NCI-H2196 (cell line): ENCODE data around the gene FAP.
A peak's percentile ranks its signal among the peaks of the same experiment; 100 is the strongest.

ENCODE experiments used
- DNase-seq: peaks from one replicate; lab custom pipeline; 2025; ENCODE audit not compliant: unreplicated experiment; lab: John Stamatoyannopoulos, UW

The FAP gene

GRCh38 chr2:162196638-162197037 is 46.6 kb downstream of the FAP start:
- no peak for DNase-seq

- DNase-seq = no peak
These were observed 54.8 kb downstream of the FAP start for GRCh38 chr2:162188451-162188850.

DNA sequence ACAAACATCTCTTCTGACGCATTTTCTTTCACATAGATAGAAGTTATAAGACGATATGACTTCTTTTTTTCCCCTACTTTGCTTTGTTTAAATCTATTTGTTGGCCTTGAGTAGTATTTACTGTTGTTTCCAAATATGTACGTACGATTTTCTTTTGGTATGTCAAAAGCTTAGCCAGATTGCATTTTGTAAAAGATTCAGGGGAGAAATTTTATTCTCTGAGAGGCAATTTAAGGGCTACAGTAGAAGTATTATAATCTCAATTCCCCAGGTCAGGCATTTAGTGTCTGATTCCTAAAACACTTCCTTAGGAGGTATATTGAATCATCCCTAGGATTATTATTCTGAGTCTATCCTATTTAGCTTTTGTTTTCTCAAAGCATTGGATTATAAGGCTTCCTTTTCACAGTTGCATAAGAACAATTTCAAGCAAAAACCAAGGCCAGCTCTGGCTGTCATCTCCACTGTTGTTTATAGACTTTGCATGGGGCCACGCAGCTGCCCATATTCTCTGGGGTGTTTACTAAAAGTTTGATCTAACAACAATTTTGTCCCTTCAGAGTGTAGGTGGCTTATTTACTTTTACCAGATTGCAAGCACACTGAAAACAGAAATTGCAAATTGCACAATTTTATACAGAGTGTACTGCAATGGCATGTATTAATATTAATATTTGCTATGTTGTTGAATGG is 57.6 kb downstream of the FAP start:
- DNase-seq = no peak

DNA sequence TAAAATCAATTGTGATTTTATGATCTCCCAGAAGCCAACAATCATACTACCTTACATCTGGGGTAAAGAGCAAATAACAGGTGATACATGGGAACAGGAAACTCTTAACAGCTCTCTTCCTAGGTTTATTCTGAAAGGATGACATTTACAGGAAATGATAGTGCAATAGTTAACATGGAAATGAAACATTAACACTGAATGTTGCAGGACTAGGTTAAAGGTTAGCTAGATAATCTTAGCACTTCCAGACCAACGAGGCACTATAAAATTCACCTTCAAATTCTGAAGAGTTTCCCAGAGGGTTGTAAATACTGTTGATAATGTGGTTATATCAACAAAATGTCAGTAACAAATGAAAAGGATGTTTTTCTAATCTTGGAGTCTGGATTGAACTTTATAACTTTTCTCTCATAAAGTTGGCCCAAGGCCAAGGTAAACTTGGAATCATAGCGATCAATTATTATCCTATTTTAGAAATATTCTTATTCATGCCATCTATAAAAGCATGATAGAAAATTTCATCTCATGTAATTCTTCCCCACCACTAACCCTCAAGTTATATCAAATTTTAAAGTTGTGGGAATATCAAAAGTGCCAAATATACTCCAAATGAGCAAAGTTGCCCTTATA is 58.3 kb downstream of the FAP start:
- DNase-seq = no peak

DNA sequence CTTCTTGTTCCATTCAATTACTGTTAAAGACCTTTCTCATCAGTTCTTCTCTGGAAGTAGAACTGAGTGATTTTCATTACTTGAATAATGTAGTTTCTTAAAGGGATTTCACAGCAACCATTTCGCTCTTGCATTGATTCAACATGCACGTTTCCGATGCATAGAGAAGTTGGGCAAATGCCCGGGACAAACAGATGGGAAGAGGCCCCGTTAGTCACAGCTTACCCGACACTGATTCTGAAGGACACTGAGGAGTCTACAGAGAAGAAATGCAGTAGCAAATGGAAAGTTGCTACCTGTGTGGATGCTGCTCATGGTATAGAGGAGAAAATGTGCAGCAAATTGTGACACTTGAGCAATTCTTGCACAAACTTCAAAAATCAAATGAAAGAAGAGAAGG is 58.9 kb downstream of the FAP start:
- DNase-seq = no peak

DNA sequence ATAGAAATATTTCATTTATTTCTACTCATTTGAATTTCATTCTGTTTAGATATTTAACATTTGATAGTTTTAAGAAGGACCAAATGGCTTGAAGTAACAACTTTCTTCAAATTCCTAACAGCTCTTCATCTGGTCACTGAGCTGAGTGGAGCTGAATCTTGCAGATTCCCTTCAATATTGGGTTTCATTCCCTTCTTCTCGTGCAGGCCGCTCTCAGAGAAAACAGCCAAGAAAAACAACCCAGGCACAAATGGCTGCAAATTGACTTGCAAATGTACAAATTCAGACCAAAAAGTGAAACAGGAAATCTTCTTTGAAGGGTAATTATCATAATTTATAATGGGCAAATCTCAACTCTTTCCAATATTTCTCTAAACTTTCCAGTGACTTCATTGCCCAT is 60.9 kb downstream of the FAP start:
- no peak for DNase-seq

DNA sequence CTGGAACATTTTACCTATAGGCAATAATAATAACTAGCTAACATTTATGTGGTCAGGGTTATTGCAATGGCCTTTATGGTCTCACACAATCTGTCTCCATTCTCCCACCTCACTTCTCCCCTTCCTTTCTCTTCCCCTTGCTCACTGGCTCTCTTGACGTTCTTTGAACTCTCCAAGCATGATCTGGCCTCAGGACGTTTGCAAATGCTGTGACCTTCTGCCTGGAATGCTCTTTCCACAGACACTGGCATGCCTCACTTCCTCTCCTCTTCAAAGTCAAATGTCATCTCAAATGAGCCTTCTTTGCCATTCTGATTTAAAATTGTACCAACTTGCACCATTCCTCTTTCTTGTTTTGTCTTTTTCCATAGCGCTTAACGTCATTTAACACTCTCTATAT is 65.9 kb downstream of the FAP start:
- DNase-seq = no peak

- DNase-seq = no peak
These were observed 67.5 kb downstream of the FAP start for GRCh38 chr2:162175714-162176113.

DNA sequence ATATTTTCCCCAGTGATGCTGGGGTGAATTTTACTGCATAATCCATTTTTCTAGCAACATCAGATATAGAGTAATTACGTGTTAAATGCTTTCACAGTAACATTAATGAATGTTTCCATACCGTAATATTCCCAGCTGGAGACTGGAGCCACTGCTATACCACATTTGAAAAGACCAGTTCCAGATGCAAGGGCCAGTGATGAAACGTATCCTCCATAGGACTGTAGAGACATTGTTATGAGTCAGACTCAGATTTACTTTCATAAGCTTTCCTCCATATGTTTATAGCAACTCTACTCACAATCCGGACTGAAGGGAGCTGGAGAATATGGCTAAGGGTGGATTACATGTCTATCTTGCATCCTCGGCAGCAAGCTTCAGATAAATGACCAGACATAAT is 68.5 kb downstream of the FAP start:
- DNase-seq = no peak

DNA sequence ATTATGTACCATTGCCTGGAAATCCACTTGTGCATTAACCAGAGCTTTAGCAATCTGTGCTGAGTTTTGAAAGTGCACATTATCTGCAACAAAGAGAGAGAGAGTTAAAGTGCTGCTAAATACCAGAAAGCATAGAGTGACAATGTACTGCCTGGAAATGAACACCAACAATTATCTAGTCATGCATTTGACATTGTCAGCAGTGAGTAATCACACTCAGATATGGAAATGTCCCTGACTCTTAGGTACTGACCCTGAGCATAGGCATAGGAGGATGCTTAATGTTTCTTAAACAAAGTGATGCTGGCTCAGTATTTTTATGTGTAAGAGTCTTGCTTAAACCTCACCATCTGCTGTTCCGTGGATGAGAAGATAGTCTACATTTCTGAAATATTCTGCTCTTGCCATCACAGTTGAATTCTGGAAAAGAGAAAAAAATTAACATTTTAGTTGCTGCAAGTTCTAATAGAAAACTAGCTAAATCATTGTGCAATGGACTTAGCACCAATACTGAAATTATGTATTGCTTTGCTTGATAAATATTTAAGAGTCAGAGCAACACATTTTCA is 70.4 kb downstream of the FAP start:
- DNase-seq = no peak

DNA sequence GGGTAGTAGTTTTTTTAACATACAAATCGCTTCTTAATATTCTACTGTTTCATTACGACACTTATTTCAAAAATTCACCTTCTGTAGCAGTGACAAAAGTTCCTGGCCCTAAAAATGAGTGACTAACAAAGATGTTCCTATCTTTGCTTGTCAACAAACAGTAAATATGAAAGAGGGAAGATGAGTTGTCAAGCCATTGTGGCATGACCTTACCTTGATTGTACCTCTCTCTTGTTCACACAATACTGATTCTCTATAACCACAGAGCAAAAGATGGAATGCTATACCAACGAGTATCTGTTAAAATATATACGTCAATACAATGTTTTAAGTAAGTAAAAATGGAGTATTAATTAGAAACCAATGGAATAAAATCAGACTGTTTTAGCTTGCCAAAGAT is 76.5 kb downstream of the FAP start:
- DNase-seq = no peak

GRCh38 chr2:162166174-162166573 is 77.1 kb downstream of the FAP start:
- no peak for DNase-seq

DNA sequence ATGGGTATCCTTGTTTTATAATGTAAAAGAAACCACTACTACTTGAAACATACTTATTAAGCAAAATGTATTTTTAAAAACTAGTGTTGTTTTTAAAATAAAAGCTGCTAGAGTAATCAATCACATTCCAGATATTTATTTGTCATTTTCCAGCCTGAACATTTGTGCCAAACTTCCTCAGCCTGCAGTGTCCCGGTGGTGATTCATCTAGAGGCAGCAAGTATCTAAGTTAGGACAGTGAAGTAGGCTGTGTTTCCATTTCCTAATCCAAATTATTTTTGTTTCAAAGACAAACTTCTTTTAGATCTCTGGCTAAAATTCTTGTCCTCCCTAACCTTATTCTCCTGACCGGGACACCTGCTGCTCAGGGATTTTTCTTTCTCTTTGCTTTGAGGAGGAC is 78.4 kb downstream of the FAP start:
- no peak for DNase-seq

GRCh38 chr2:162159446-162159845 is 83.8 kb downstream of the FAP start:
- no peak for DNase-seq

- no peak for DNase-seq
These were observed 87.1 kb downstream of the FAP start for GRCh38 chr2:162156149-162156548.

DNA sequence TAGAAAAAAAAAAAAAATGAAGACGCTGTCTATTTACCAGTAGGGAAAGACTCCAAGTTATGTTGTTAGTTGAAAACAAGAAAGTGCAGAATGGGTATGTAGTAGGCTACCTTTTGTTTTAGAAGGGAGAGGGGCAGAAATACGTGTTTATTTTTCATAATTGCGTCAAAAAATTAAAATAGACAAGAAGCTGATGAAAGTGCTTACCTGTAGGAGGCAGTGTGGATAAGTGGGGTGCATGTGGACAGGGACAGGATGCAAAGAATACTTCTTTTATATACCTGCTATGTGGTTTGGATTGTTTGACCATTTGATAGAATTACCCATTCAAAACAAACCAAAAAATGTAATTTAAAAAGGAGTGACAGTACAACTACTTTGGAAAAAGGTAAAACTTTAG is 88.2 kb downstream of the FAP start:
- DNase-seq = no peak

DNA sequence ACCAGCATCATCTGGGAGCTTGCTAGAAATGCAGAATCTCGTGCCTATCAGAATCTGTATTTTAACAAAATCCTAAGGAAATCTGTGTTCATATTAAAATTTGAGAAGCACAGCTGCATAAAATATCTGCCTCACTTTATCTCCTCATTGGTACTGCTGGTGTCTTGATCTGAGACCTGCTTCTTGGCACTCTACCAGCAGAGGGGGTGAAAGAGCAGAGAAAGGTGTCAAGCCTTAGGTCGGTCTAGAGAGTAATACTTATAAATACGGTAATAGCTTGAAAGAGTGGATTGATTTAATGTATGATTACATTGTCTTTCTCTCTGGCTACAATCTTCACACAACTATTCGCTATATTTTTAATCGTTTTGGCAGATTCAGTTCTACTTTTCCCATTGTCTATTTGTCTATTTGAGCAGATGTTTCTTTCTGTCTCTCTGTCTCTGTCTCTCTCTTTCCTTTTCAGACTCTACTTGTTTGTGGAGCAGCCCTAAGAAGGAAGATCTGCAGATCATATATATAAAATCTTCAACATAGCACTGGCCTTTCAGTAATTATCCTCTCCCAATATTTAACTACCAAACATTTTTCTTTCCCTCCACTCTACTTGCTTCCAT is 89.5 kb downstream of the FAP start:
- peak; percentile 48 for DNase-seq

DNA sequence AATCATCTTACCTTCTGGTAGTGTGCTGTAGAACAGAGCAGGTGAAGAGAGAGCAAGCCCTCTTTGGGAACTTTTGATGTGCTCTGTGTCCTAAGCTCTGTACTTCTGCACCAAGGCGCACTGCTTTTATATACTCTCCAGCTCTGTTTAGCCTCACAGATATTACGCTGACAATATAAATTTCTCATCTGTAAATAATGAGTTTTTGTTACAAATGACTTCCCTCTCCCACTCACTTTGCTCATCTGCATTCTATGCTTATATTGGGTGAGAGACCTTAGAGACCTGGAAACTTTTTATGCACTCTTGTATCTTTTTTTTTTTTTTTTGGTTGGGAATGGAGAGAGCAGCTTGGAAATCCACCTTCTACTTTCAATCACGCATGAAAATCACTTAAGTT is 91.1 kb downstream of the FAP start, which contains the start of gene GCG:
Gene GCG, minus strand, starts transcription at position 101 of the 400 bp plus-strand sequence. CDS start 3,069 bp downstream, outside the sequence.
- no peak for DNase-seq

GRCh38 chr2:162149940-162150339 is 93.3 kb downstream of the FAP start:
- no peak for DNase-seq

DNA sequence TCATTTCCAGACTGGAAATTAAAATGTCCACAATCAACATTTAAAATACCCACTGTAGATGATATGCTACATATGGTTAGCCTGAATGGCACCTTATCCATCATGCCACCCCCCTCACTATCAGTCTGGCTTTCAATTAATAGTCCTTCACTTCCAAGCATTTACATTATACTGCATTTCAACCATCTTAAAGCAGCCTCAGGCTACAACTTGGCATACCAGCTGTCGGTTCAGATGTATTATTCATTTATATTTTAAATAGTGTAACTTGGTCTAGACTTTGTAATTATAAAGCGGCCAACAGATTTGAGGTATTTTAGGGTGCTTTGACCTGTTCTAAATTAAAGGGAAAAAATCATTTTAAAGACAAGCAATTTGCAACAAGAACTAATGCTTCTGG is 93.8 kb downstream of the FAP start:
- DNase-seq = no peak

- no peak for DNase-seq
These were observed 94.3 kb downstream of the FAP start for GRCh38 chr2:162148956-162149355.

GRCh38 chr2:162143969-162144368 is 99.3 kb downstream of the FAP start:
- no peak for DNase-seq
